GM12864 (cell line): ENCODE data around the gene CARHSP1.
A peak's percentile ranks its signal among the peaks of the same experiment; 100 is the strongest.
"Not testable (repeated sequence)": the region's sequence is repeated elsewhere in the genome, so short reads cannot be mapped to it uniquely, and the experiment has no call there.

Experiments
- DNase-seq: peaks from one replicate; pipeline ENCODE4 v3.0.0-alpha.2; 2011; ENCODE audit warnings: low read depth
- H3K4me3 ChIP-seq: 2 replicates; pipeline ENCODE4 v1.5.1; 2011; ENCODE audit warnings: mild to moderate bottlenecking, low read depth, low read length, control low read depth
- TF ChIP-seq, protein P1 (sequence below): IDR thresholded peaks from 2 replicates; pipeline ENCODE4 v1.5.1; 2011; ENCODE audit warnings: low read depth, mild to moderate bottlenecking, moderate library complexity, low read length, control low read depth, inconsistent platforms; ENCODE audit errors: missing control alignments

The CARHSP1 gene

GRCh38 chr16:8868416-8869211 lies at the start of gene CARHSP1:
Gene CARHSP1, minus strand, starts transcription at chr16:8869006. Its CDS starts 9,678 bp downstream, at chr16:8859328.
- H3K4me3 ChIP-seq = peak within 1 kb of the TSS; percentile 93
- TF ChIP-seq, protein P1, sequence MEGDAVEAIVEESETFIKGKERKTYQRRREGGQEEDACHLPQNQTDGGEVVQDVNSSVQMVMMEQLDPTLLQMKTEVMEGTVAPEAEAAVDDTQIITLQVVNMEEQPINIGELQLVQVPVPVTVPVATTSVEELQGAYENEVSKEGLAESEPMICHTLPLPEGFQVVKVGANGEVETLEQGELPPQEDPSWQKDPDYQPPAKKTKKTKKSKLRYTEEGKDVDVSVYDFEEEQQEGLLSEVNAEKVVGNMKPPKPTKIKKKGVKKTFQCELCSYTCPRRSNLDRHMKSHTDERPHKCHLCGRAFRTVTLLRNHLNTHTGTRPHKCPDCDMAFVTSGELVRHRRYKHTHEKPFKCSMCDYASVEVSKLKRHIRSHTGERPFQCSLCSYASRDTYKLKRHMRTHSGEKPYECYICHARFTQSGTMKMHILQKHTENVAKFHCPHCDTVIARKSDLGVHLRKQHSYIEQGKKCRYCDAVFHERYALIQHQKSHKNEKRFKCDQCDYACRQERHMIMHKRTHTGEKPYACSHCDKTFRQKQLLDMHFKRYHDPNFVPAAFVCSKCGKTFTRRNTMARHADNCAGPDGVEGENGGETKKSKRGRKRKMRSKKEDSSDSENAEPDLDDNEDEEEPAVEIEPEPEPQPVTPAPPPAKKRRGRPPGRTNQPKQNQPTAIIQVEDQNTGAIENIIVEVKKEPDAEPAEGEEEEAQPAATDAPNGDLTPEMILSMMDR = no peak

GRCh38 chr16:8917336-8917735 lies 48.5 kb upstream of the CARHSP1 start:
- not testable (repeated sequence) for DNase-seq, H3K4me3 ChIP-seq

More at GRCh38 chr16:8868416-8869211, at the start of gene CARHSP1:
- peak; percentile 70 for DNase-seq

DNA sequence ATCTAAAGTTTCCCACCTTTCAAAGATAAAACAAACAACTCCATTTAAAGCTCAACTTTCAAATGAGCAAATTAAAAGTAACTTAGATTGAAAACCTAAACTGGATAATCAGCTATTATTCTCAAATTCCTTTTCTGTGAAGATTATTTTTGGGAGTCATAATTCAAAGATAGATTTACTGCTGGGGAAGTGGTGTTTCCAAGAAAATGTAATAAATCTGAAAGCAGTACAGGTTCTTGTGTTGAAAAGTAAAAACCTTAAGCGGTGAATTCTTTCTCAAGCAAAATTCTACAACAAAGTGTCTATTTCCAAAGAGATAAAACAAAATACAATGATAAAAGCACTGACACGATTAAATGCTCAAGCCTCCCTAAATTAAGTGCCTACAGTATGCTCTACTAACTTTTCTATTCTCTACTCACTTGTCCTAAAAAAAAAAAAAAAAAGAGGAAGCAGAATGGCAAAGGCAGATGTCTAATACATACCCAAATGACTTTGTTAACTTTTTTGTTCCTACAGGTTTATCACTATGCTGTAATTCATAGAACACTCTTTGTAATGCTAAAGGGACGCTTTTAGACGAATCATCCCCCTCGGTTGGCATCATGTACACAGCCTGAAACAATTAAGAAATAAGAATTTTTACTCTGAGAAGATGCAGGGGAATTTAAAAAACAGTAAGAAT lies 47.9 kb upstream of the CARHSP1 start:
- no peak overlapping the region for H3K4me3 ChIP-seq
- TF ChIP-seq, protein P1 = no peak
- DNase-seq = no peak

DNA sequence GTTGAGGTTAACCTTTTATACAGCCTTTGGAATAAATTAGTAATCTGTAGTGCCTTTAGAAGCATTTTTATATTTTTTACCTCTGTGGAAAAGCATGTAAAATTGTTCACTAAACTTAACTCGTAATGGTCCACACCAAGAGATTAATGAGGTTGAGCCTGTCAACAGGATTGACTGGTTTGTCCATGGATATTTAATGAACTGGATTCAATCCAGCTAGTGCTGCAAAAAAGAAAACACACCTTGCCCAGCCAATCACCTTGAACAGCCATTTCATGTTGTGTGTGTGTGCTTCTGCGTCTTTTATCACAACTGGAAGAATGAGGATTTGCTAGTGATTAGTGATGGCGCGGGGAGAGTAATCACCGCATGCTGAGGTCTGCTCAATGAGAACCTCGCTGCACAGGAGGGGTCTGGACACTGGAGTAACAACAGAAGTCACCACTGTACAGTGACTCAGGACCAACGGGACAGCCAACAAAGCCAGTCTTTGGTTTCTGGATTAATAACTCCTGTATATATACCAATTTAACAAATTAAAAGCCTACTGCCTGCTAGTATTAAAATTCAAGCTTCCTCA lies 47.0 kb upstream of the CARHSP1 start:
- no peak overlapping the region for H3K4me3 ChIP-seq
- TF ChIP-seq, protein P1 = no peak
- no peak for DNase-seq

DNA sequence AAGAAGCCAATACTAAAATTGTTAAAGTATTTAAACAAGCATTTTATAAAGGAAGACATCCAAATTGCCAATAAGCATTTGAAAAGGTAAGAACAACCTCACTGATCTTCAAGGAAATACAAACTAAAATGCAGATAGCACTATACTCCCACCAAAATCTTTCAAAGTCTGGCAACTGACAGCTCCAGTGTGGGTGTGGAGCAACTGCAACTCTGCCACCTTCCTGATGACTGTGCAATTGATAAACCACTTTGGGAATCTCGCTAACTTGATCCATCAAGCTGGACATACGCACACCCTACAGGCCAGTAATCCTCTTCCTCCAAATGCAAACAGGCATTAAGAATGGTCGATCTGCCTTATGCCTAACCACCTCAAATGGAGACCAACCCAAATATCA lies 45.3 kb upstream of the CARHSP1 start:
- no peak overlapping the region for H3K4me3 ChIP-seq
- TF ChIP-seq, protein P1 = no peak
- no peak for DNase-seq

DNA sequence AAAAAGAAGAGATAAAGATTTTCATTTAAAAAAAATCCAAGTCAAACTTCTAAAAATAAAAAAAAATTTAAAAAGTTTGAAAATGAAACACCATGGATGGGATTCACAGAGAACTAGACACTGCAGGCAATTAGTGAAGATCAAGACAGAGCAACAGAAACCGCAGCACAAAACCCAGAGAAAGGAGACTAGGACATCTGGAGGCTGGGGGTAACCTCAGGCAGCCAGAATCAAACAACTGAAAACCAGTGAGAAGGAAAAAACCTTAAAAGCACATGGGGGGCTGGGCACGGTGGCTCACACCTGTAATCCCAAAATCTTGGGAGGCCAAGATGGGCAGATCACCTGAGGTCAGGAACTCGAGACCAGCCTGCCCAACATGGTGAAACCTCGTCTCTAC lies 44.0 kb upstream of the CARHSP1 start:
- DNase-seq = no peak
- TF ChIP-seq, protein P1 = no peak

GRCh38 chr16:8910811-8911210 lies 42.0 kb upstream of the CARHSP1 start:
- no peak for DNase-seq
- TF ChIP-seq, protein P1 = no peak
- H3K4me3 ChIP-seq = no peak overlapping the region

More for the DNA sequence above, 44.0 kb upstream of the CARHSP1 start:
- no peak overlapping the region for H3K4me3 ChIP-seq
